ENCODE results near the gene EFNA5.
"Not testable (repeated sequence)": the region's sequence is repeated elsewhere in the genome, so short reads cannot be mapped to it uniquely, and the experiment has no call there.

EFNA5 gene

GRCh38 chr5:107363768-107364167, 307.0 kb downstream of the EFNA5 start:
- DNase-seq, result no peak

GRCh38 chr5:107361945-107362344, 308.8 kb downstream of the EFNA5 start:
- peak; percentile 28 for DNase-seq

GRCh38 chr5:107359916-107360234, 310.9 kb downstream of the EFNA5 start:
- DNase-seq, result no peak

GRCh38 chr5:107359033-107359915, 311.5 kb downstream of the EFNA5 start:
- DNase-seq, result peak; percentile 74

- no peak for DNase-seq
Observed at GRCh38 chr5:107356891-107357290, 313.8 kb downstream of the EFNA5 start.

GRCh38 chr5:107352576-107352975, 318.2 kb downstream of the EFNA5 start:
- no peak for DNase-seq

GRCh38 chr5:107346580-107346979, 324.2 kb downstream of the EFNA5 start:
- not testable (repeated sequence) for DNase-seq

- DNase-seq, result no peak
Observed at GRCh38 chr5:107342371-107342770, 328.4 kb downstream of the EFNA5 start.

GRCh38 chr5:107341376-107342084, 329.2 kb downstream of the EFNA5 start:
- DNase-seq, result no peak

GRCh38 chr5:107340631-107341030, 330.1 kb downstream of the EFNA5 start:
- no peak for DNase-seq

- DNase-seq, result no peak
Observed at GRCh38 chr5:107338335-107338734, 332.4 kb downstream of the EFNA5 start.

GRCh38 chr5:107337281-107337680, 333.5 kb downstream of the EFNA5 start:
- DNase-seq, result no peak

GRCh38 chr5:107331882-107332281, 338.9 kb downstream of the EFNA5 start:
- DNase-seq, result peak; percentile 7

- no peak for DNase-seq
Observed at GRCh38 chr5:107331312-107331711, 339.4 kb downstream of the EFNA5 start.

GRCh38 chr5:107330903-107331302, 339.8 kb downstream of the EFNA5 start:
- no peak for DNase-seq

GRCh38 chr5:107329850-107330249, 340.9 kb downstream of the EFNA5 start:
- DNase-seq, result no peak

All from fibroblast of skin of abdomen (primary cell).